ENCODE data around the gene F2R. TPM values are rescaled to one million over a fixed set of nuclear protein-coding genes. Genes with fewer than 3 reads are reported as not detected.

Gene F2R
- total RNA-seq, 2 donors from 2014 or later, result 28.5 to 43.1 TPM

GRCh38 chr5:76751291-76751690, 35.4 kb downstream of the F2R start:
- WGBS, 2 experiments (ENCODE audit: insufficient coverage in 1 of 2, insufficient read length in 1 of 2), result 93% methylated on average over 4 to 5 of the region's 5 CpGs
- no peaks in the 10 kb centered on the region for H3K36me3 ChIP-seq (ENCODE audit: control insufficient read depth, insufficient read depth, low read length)
- no peaks in the 10 kb centered on the region for H3K27me3 ChIP-seq (ENCODE audit: control insufficient read depth, insufficient read depth, low read length, poor library complexity, severe bottlenecking)
- no peak overlapping the region for H3K27ac Mint-ChIP-seq
- H3K9me3 Mint-ChIP-seq, result no peaks in the 10 kb centered on the region
- no peak overlapping the region for H3K4me3 ChIP-seq (ENCODE audit: low read length)
- no peak overlapping the region for H3K9ac ChIP-seq (ENCODE audit: extremely low read depth, low read length, poor library complexity, severe bottlenecking)
- H3K4me3 Mint-ChIP-seq, result no peak overlapping the region
- no peak for DNase-seq
- H3K9me3 ChIP-seq (ENCODE audit: control insufficient read depth, low read length), result no peaks in the 10 kb centered on the region
- H3K27ac ChIP-seq (ENCODE audit: low read depth, low read length), result no peak overlapping the region
- no peaks in the 10 kb centered on the region for H3K4me1 ChIP-seq (ENCODE audit: control insufficient read depth, insufficient read depth, low read length)
- H3K36me3 Mint-ChIP-seq (ENCODE audit: low read depth), result no peaks in the 10 kb centered on the region
- no peaks in the 10 kb centered on the region for H3K27me3 Mint-ChIP-seq (ENCODE audit: insufficient read depth)
- no peak for TF ChIP-seq CTCF (conservative IDR thresholded peaks at IDR 0.05)
- no peaks in the 10 kb centered on the region for H3K4me1 Mint-ChIP-seq

- 92 to 100% methylated on average over 3 of the region's 3 CpGs for WGBS, 2 experiments (ENCODE audit: insufficient coverage in 1 of 2, insufficient read length in 1 of 2)
- H3K27ac ChIP-seq (ENCODE audit: low read depth, low read length), result no peak overlapping the region
- no peak for TF ChIP-seq CTCF (conservative IDR thresholded peaks at IDR 0.05)
These were observed 38.7 kb downstream of the F2R start for GRCh38 chr5:76754668-76755078.

GRCh38 chr5:76755779-76756637, 40.1 kb downstream of the F2R start:
- Histone ChIP-seq H3K27me3 (ENCODE audit: control insufficient read depth, insufficient read depth, low read length, poor library complexity, severe bottlenecking) (no peaks in the 10 kb centered on the region), H3K4me3 (ENCODE audit: low read length) (no peak overlapping the region), H3K4me1 (ENCODE audit: control insufficient read depth, insufficient read depth, low read length) (no peaks in the 10 kb centered on the region), H3K9me3 (ENCODE audit: control insufficient read depth, low read length) (no peaks in the 10 kb centered on the region), H3K36me3 (ENCODE audit: control insufficient read depth, insufficient read depth, low read length) (no peaks in the 10 kb centered on the region), H3K27ac (ENCODE audit: low read depth, low read length) (no peak overlapping the region), H3K9ac (ENCODE audit: extremely low read depth, low read length, poor library complexity, severe bottlenecking) (no peak overlapping the region)
- Mint-ChIP-seq H3K4me3 (no peak overlapping the region), H3K9me3 (no peaks in the 10 kb centered on the region), H3K36me3 (ENCODE audit: low read depth) (no peaks in the 10 kb centered on the region), H3K4me1 (no peaks in the 10 kb centered on the region), H3K27ac (no peak overlapping the region), H3K27me3 (ENCODE audit: insufficient read depth) (no peaks in the 10 kb centered on the region)
- TF ChIP-seq CTCF (conservative IDR thresholded peaks at IDR 0.05), result no peak
- 94 to 95% methylated on average over 9 to 11 of the region's 11 CpGs for WGBS, 2 experiments (ENCODE audit: insufficient coverage in 1 of 2, insufficient read length in 1 of 2)
- DNase-seq, result no peak

More at GRCh38 chr5:76754668-76755078, 38.7 kb downstream of the F2R start:
- no peak overlapping the region for H3K9ac ChIP-seq (ENCODE audit: extremely low read depth, low read length, poor library complexity, severe bottlenecking)
- no peaks in the 10 kb centered on the region for H3K27me3 ChIP-seq (ENCODE audit: control insufficient read depth, insufficient read depth, low read length, poor library complexity, severe bottlenecking)
- no peak overlapping the region for H3K4me3 Mint-ChIP-seq
- no peaks in the 10 kb centered on the region for H3K9me3 Mint-ChIP-seq
- H3K4me1 Mint-ChIP-seq, result no peaks in the 10 kb centered on the region
- no peaks in the 10 kb centered on the region for H3K4me1 ChIP-seq (ENCODE audit: control insufficient read depth, insufficient read depth, low read length)
- H3K36me3 Mint-ChIP-seq (ENCODE audit: low read depth), result no peaks in the 10 kb centered on the region
- H3K9me3 ChIP-seq (ENCODE audit: control insufficient read depth, low read length), result no peaks in the 10 kb centered on the region
- H3K36me3 ChIP-seq (ENCODE audit: control insufficient read depth, insufficient read depth, low read length), result no peaks in the 10 kb centered on the region
- no peaks in the 10 kb centered on the region for H3K27me3 Mint-ChIP-seq (ENCODE audit: insufficient read depth)
- no peak overlapping the region for H3K27ac Mint-ChIP-seq
- no peak overlapping the region for H3K4me3 ChIP-seq (ENCODE audit: low read length)
- no peak for DNase-seq
